Stimulated activated CD4-positive, alpha-beta T cell treated with anti-CD3 and anti-CD28 coated beads, Interleukin-15, amount 100 ng/mL, for 48 hours (primary cell): Measurements from ENCODE around the gene MRPL32.

Source experiments
- DNase-seq, 2 donors: peaks; one replicate each; pipeline ENCODE4 v3.0.0-alpha.2; 2020; ENCODE audit warnings: low read depth in 2 of 2

The MRPL32 gene

GRCh38 chr7:42926204-42926603 lies 6.0 kb upstream of the MRPL32 start:
- DNase-seq: no peak

GRCh38 chr7:42928754-42929153 lies 3.4 kb upstream of the MRPL32 start:
- no peak for DNase-seq

GRCh38 chr7:42929449-42929848 lies 2.7 kb upstream of the MRPL32 start:
- DNase-seq: no peak

- no peak for DNase-seq
Observed at GRCh38 chr7:42930889-42931288, 1.3 kb upstream of the MRPL32 start.

GRCh38 chr7:42931447-42931833 lies 736 bp upstream of the MRPL32 start:
- DNase-seq: no peak

GRCh38 chr7:42932811-42933591 lies 825 bp downstream of the MRPL32 start:
- no peak for DNase-seq

- DNase-seq: no peak
Observed at GRCh38 chr7:42934291-42934690, 2.1 kb downstream of the MRPL32 start.

GRCh38 chr7:42935861-42936260 lies 3.7 kb downstream of the MRPL32 start:
- DNase-seq: no peak

GRCh38 chr7:42939457-42940240 lies 7.5 kb downstream of the MRPL32 start:
- DNase-seq: no peak

- peak; percentile 54 to 61 for DNase-seq
Observed at GRCh38 chr7:42940985-42941847, 9.0 kb downstream of the MRPL32 start.

- DNase-seq: no peak
Observed at GRCh38 chr7:42945821-42946626, 13.8 kb downstream of the MRPL32 start.

GRCh38 chr7:42946627-42946950 lies 14.4 kb downstream of the MRPL32 start:
- no peak for DNase-seq

- DNase-seq: no peak
Observed at GRCh38 chr7:42947521-42947920, 15.3 kb downstream of the MRPL32 start.

- DNase-seq: no peak
Observed at GRCh38 chr7:42950417-42950816, 18.2 kb downstream of the MRPL32 start.

- DNase-seq: no peak
Observed at GRCh38 chr7:42952328-42952727, 20.2 kb downstream of the MRPL32 start.

- DNase-seq: no peak
Observed at GRCh38 chr7:42953994-42954393, 21.8 kb downstream of the MRPL32 start.

- no peak for DNase-seq
Observed at GRCh38 chr7:42956062-42956461, 23.9 kb downstream of the MRPL32 start.

GRCh38 chr7:42959549-42959948 lies 27.4 kb downstream of the MRPL32 start:
- no peak for DNase-seq

GRCh38 chr7:42960762-42961161 lies 28.6 kb downstream of the MRPL32 start:
- no peak for DNase-seq

- DNase-seq: no peak
Observed at GRCh38 chr7:42961170-42961569, 29.0 kb downstream of the MRPL32 start.

- no peak for DNase-seq
Observed at GRCh38 chr7:42964293-42964692, 32.1 kb downstream of the MRPL32 start.
